Left lung (tissue), 10 donors: ENCODE results near the gene CLMP. TPM values are rescaled to one million over a fixed set of nuclear protein-coding genes. Genes with fewer than 3 reads are reported as not detected.

Experiments used
- ATAC-seq: fragments of 200-7000 bp; cut with Tn5 transposase; one replicate; pipeline ENCODE4 v1.9.1; 2020; ENCODE audit warnings: moderate library complexity
- DNase-seq, 4 donors: peaks; one replicate each; pipeline ENCODE4 v3.0.0-alpha.2; 2013 to 2020
- H3K27ac ChIP-seq, 2 donors: fragments of 200-600 bp; sonication (generic) in 1 of 2; one replicate each; pipeline versions ENCODE4 v1.5.0 to v1.8.0; 2020 to 2021
- H3K27me3 ChIP-seq, 2 donors: fragments of 200-600 bp; sonication (generic) in 1 of 2; one replicate each; pipeline versions ENCODE4 v1.5.0 to v1.8.0; 2020 to 2021
- H3K36me3 ChIP-seq, 2 donors: fragments of 200-600 bp; sonication (generic) in 1 of 2; one replicate each; pipeline versions ENCODE4 v1.5.0 to v1.8.0; 2020 to 2021
- H3K4me1 ChIP-seq, 2 donors: fragments of 200-600 bp; one replicate each; pipeline ENCODE4 v1.8.0; 2021
- H3K4me3 ChIP-seq, 2 donors: fragments of 200-600 bp; sonication (generic) in 1 of 2; one replicate each; pipeline versions ENCODE4 v1.5.0 to v1.8.0; 2020 to 2021; ENCODE audit warnings: mild to moderate bottlenecking in 1 of 2
- H3K9me3 ChIP-seq, 2 donors: fragments of 200-600 bp; sonication (generic) in 1 of 2; one replicate each; pipeline versions ENCODE4 v1.5.0 to v1.8.0; 2020 to 2021
- CTCF ChIP-seq, 2 donors: fragments of 200-600 bp; sonication (generic) in 1 of 2; IDR thresholded peaks; one replicate each; pipeline versions ENCODE4 v1.5.0 to v1.8.0; 2021; ENCODE audit warnings: antibody characterized with exemption in 2 of 2
- intact Hi-C, 2 donors: fragments of 100-400 bp; cut with DNase I; formaldehyde crosslinking; loops; one replicate each; pipeline versions ENCODE4 v1.11.2 to v1.14.2; 2022
- polyA plus RNA-seq, 6 donors: library from polyadenylated mRNA; unstranded; fragments of 120-200 nt; gene quantifications; one replicate each; pipeline ENCODE4 v1.2.1, GENCODE V29; 2013; ENCODE audit not compliant: insufficient read length in 6 of 6
- total RNA-seq, 2 donors: library from RNA; stranded (reverse); fragmentation: NEBNext Ultra II Directional; extraction: Animal tissue kit (Norgen Biotek cat#: 25700); gene quantifications; one replicate each; pipeline ENCODE4 v1.2.1, GENCODE V29; 2021
- donor health status: DM: no; HTN: yes; CAD: no.
- donor health status: DM: no; HTN: no; CAD: no.

CLMP gene
- total and polyA plus RNA-seq, 8 donors: 16.5 to 22.5 (median 18.1) TPM

GRCh38 chr11:123233975-123234334, 38.9 kb upstream of the CLMP start:
- Histone ChIP-seq H3K4me1 (peaks cover 0 to 6% of the 10 kb centered on the region in 2 donors), H3K27me3 (no peaks in the 10 kb centered on the region), H3K4me3 (no peak overlapping the region), H3K27ac (no peak overlapping the region), H3K9me3 (no peaks in the 10 kb centered on the region), H3K36me3 (no peaks in the 10 kb centered on the region)
- DNase-seq (no peak), ATAC-seq (no peak)
- intact Hi-C loops: no loop called here
- TF ChIP-seq CTCF (IDR thresholded peaks at IDR 0.05): no peak

GRCh38 chr11:123233280-123233974, 38.4 kb upstream of the CLMP start:
- intact Hi-C loops: no loop called here
- DNase-seq (no peak), ATAC-seq (no peak)
- Histone ChIP-seq H3K4me3 (no peak overlapping the region), H3K36me3 (no peaks in the 10 kb centered on the region), H3K27me3 (no peaks in the 10 kb centered on the region), H3K4me1 (peaks cover 0 to 6% of the 10 kb centered on the region in 2 donors), H3K27ac (no peak overlapping the region), H3K9me3 (no peaks in the 10 kb centered on the region)
- TF ChIP-seq CTCF (IDR thresholded peaks at IDR 0.05): no peak

- H3K4me3 ChIP-seq: no peak overlapping the region
- no peak overlapping the region for H3K27ac ChIP-seq
- intact Hi-C loops: no loop called here
- H3K36me3 ChIP-seq: no peaks in the 10 kb centered on the region
- no peaks in the 10 kb centered on the region for H3K9me3 ChIP-seq
- peaks cover 0 to 6% of the 10 kb centered on the region in 2 donors for H3K4me1 ChIP-seq
- no peak for TF ChIP-seq CTCF (IDR thresholded peaks at IDR 0.05)
- no peak for ATAC-seq
- H3K27me3 ChIP-seq: no peaks in the 10 kb centered on the region
- no peak for DNase-seq
Observed at GRCh38 chr11:123231777-123232176, 36.7 kb upstream of the CLMP start.

GRCh38 chr11:123231256-123231655, 36.2 kb upstream of the CLMP start:
- peaks cover 0 to 6% of the 10 kb centered on the region in 2 donors for H3K4me1 ChIP-seq
- H3K36me3 ChIP-seq: no peaks in the 10 kb centered on the region
- H3K4me3 ChIP-seq: no peak overlapping the region
- TF ChIP-seq CTCF (IDR thresholded peaks at IDR 0.05): no peak
- ATAC-seq (no peak), DNase-seq (no peak)
- H3K27ac ChIP-seq: no peak overlapping the region
- no peaks in the 10 kb centered on the region for H3K9me3 ChIP-seq
- intact Hi-C loops: no loop called here
- no peaks in the 10 kb centered on the region for H3K27me3 ChIP-seq

- H3K4me1 ChIP-seq: peaks cover 0 to 6% of the 10 kb centered on the region in 2 donors
- no peaks in the 10 kb centered on the region for H3K36me3 ChIP-seq
- no peak for TF ChIP-seq CTCF (IDR thresholded peaks at IDR 0.05)
- H3K9me3 ChIP-seq: no peaks in the 10 kb centered on the region
- no peak overlapping the region for H3K27ac ChIP-seq
- no peak for ATAC-seq
- DNase-seq: no peak
- H3K27me3 ChIP-seq: peaks cover 0 to 4% of the 10 kb centered on the region in 2 donors
- no peak overlapping the region for H3K4me3 ChIP-seq
- intact Hi-C loops: no loop called here
Observed at GRCh38 chr11:123230346-123230745, 35.3 kb upstream of the CLMP start.
